ENCODE results near the gene LDB2.

Gene LDB2

GRCh38 chr4:16738558-16738957 lies 159.9 kb downstream of the LDB2 start:
- DNase-seq (ENCODE audit: low read depth), result no peak
- TF ChIP-seq CTCF (conservative IDR thresholded peaks at IDR 0.05; ENCODE audit: low read depth, low read length), result no peak
- no peak overlapping the region for H3K4me3 ChIP-seq (ENCODE audit: low read length)

- no peak for TF ChIP-seq CTCF (conservative IDR thresholded peaks at IDR 0.05; ENCODE audit: low read depth, low read length)
- no peak overlapping the region for H3K4me3 ChIP-seq (ENCODE audit: low read length)
- no peak for DNase-seq (ENCODE audit: low read depth)
Observed at GRCh38 chr4:16733509-16733908, 164.9 kb downstream of the LDB2 start.

GRCh38 chr4:16732741-16733140 lies 165.7 kb downstream of the LDB2 start:
- no peak for TF ChIP-seq CTCF (conservative IDR thresholded peaks at IDR 0.05; ENCODE audit: low read depth, low read length)
- H3K4me3 ChIP-seq (ENCODE audit: low read length), result no peak overlapping the region
- no peak for DNase-seq (ENCODE audit: low read depth)

GRCh38 chr4:16731776-16732380 lies 166.6 kb downstream of the LDB2 start:
- DNase-seq (ENCODE audit: low read depth), result no peak
- no peak overlapping the region for H3K4me3 ChIP-seq (ENCODE audit: low read length)
- TF ChIP-seq CTCF (conservative IDR thresholded peaks at IDR 0.05; ENCODE audit: low read depth, low read length), result no peak

GRCh38 chr4:16730522-16731205 lies 167.8 kb downstream of the LDB2 start:
- no peak for TF ChIP-seq CTCF (conservative IDR thresholded peaks at IDR 0.05; ENCODE audit: low read depth, low read length)
- no peak for DNase-seq (ENCODE audit: low read depth)
- H3K4me3 ChIP-seq (ENCODE audit: low read length), result no peak overlapping the region

GRCh38 chr4:16729336-16729735 lies 169.1 kb downstream of the LDB2 start:
- no peak for DNase-seq (ENCODE audit: low read depth)
- no peak for TF ChIP-seq CTCF (conservative IDR thresholded peaks at IDR 0.05; ENCODE audit: low read depth, low read length)
- no peak overlapping the region for H3K4me3 ChIP-seq (ENCODE audit: low read length)

GRCh38 chr4:16728849-16729248 lies 169.6 kb downstream of the LDB2 start:
- no peak for DNase-seq (ENCODE audit: low read depth)
- H3K4me3 ChIP-seq (ENCODE audit: low read length), result no peak overlapping the region
- TF ChIP-seq CTCF (conservative IDR thresholded peaks at IDR 0.05; ENCODE audit: low read depth, low read length), result no peak
